Gastroesophageal sphincter (tissue), 3 donors: Measurements from ENCODE around the gene PCYT1A.

Experiments
- CTCF ChIP-seq, 4 experiments: fragments of 200-600 bp in 2 of 4; fragments of 450-650 bp in 2 of 4; sonication (generic) in 1 of 4; IDR thresholded peaks; one replicate each; pipeline ENCODE4 v1.5.1; 2017 to 2019; ENCODE audit warnings: antibody characterized with exemption in 4 of 4, mild to moderate bottlenecking in 2 of 4, moderate library complexity in 2 of 4
- EP300 ChIP-seq: sonication (generic); formaldehyde crosslinking; IDR thresholded peaks from one replicate; pipeline ENCODE4 v1.6.1; 2017; ENCODE audit warnings: antibody characterized with exemption, mild to moderate bottlenecking
- POLR2AphosphoS5 ChIP-seq: sonication (generic); formaldehyde crosslinking; IDR thresholded peaks from one replicate; pipeline ENCODE4 v1.6.1; 2017; ENCODE audit warnings: antibody characterized with exemption

GRCh38 chr3:196220991-196221390 lies 66.5 kb downstream of the PCYT1A start:
- TF ChIP-seq CTCF (IDR thresholded peaks at IDR 0.05), result no peak
- no peak for TF ChIP-seq EP300
- TF ChIP-seq POLR2AphosphoS5, result no peak
